Astrocyte of the cerebellum (primary cell): Measurements from ENCODE around the gene LEF1.

Experiments used
- DNase-seq: peaks from one replicate; pipeline ENCODE4 v3.0.0-alpha.2; 2011; ENCODE audit warnings: low read depth
- H3K4me3 ChIP-seq: 2 replicates; pipeline ENCODE4 v1.5.1; 2011; ENCODE audit warnings: mild to moderate bottlenecking, low read depth, low read length, moderate library complexity
- CTCF ChIP-seq: IDR thresholded peaks from 2 replicates; pipeline ENCODE4 v1.5.1; 2012; ENCODE audit warnings: low read length, low read depth, moderate library complexity, mild to moderate bottlenecking; ENCODE audit errors: missing control alignments
- in situ Hi-C: cut with HindIII; loops from 2 replicates; pipeline ENCODE4 v1.10.0; 2017; ENCODE audit warnings: low sequenced_read_pairs

Gene LEF1

GRCh38 chr4:108045687-108046024 is 123.1 kb downstream of the LEF1 start:
- peak; percentile 33 for DNase-seq
- H3K4me3 ChIP-seq, result no peak overlapping the region
- in situ Hi-C loops, result no loop called here
- no peak for TF ChIP-seq CTCF

- no peak for DNase-seq
- in situ Hi-C loops, result no loop called here
- TF ChIP-seq CTCF, result no peak
- H3K4me3 ChIP-seq, result no peak overlapping the region
Observed at GRCh38 chr4:108044951-108045686, 123.6 kb downstream of the LEF1 start.

GRCh38 chr4:108043526-108043925 is 125.2 kb downstream of the LEF1 start:
- in situ Hi-C loops, result no loop called here
- TF ChIP-seq CTCF, result no peak
- H3K4me3 ChIP-seq, result no peak overlapping the region
- no peak for DNase-seq

- H3K4me3 ChIP-seq, result no peak overlapping the region
- no peak for TF ChIP-seq CTCF
- in situ Hi-C loops, result no loop called here
- DNase-seq, result no peak
Observed at GRCh38 chr4:108042927-108043326, 125.8 kb downstream of the LEF1 start.

- DNase-seq, result no peak
- no peak for TF ChIP-seq CTCF
- in situ Hi-C loops, result no loop called here
- H3K4me3 ChIP-seq, result no peak overlapping the region
Observed at GRCh38 chr4:108037884-108038283, 130.8 kb downstream of the LEF1 start.

- in situ Hi-C loops, result no loop called here
Observed at GRCh38 chr4:108036213-108036612, 132.5 kb downstream of the LEF1 start.

More at GRCh38 chr4:108036213-108036612, 132.5 kb downstream of the LEF1 start:
- no peak for TF ChIP-seq CTCF
- no peak overlapping the region for H3K4me3 ChIP-seq
- no peak for DNase-seq
